Left lung (tissue), 10 donors: ENCODE measurements around the gene SPATA25. TPM values are rescaled to one million over a fixed set of nuclear protein-coding genes. Genes with fewer than 3 reads are reported as not detected.

Source experiments
- ATAC-seq: fragments of 200-7000 bp; cut with Tn5 transposase; one replicate; pipeline ENCODE4 v1.9.1; 2020; ENCODE audit warnings: moderate library complexity
- DNase-seq, 4 donors: peaks; one replicate each; pipeline ENCODE4 v3.0.0-alpha.2; 2013 to 2020
- H3K27ac ChIP-seq, 2 donors: fragments of 200-600 bp; sonication (generic) in 1 of 2; one replicate each; pipeline versions ENCODE4 v1.5.0 to v1.8.0; 2020 to 2021
- H3K27me3 ChIP-seq, 2 donors: fragments of 200-600 bp; sonication (generic) in 1 of 2; one replicate each; pipeline versions ENCODE4 v1.5.0 to v1.8.0; 2020 to 2021
- H3K36me3 ChIP-seq, 2 donors: fragments of 200-600 bp; sonication (generic) in 1 of 2; one replicate each; pipeline versions ENCODE4 v1.5.0 to v1.8.0; 2020 to 2021
- H3K4me1 ChIP-seq, 2 donors: fragments of 200-600 bp; one replicate each; pipeline ENCODE4 v1.8.0; 2021
- H3K4me3 ChIP-seq, 2 donors: fragments of 200-600 bp; sonication (generic) in 1 of 2; one replicate each; pipeline versions ENCODE4 v1.5.0 to v1.8.0; 2020 to 2021; ENCODE audit warnings: mild to moderate bottlenecking in 1 of 2
- H3K9me3 ChIP-seq, 2 donors: fragments of 200-600 bp; sonication (generic) in 1 of 2; one replicate each; pipeline versions ENCODE4 v1.5.0 to v1.8.0; 2020 to 2021
- intact Hi-C, 2 donors: fragments of 100-400 bp; cut with DNase I; formaldehyde crosslinking; loops; one replicate each; pipeline versions ENCODE4 v1.11.2 to v1.14.2; 2022
- polyA plus RNA-seq, 6 donors: library from polyadenylated mRNA; unstranded; fragments of 120-200 nt; gene quantifications; one replicate each; pipeline ENCODE4 v1.2.1, GENCODE V29; 2013; ENCODE audit not compliant: insufficient read length in 6 of 6
- total RNA-seq, 2 donors: library from RNA; stranded (reverse); fragmentation: NEBNext Ultra II Directional; extraction: Animal tissue kit (Norgen Biotek cat#: 25700); gene quantifications; one replicate each; pipeline ENCODE4 v1.2.1, GENCODE V29; 2021
- TF ChIP-seq, protein P1 (sequence below), 2 donors: fragments of 200-600 bp; sonication (generic) in 1 of 2; IDR thresholded peaks; one replicate each; pipeline versions ENCODE4 v1.5.0 to v1.8.0; 2021; ENCODE audit warnings: antibody characterized with exemption in 2 of 2
- donor health status: DM: no; HTN: yes; CAD: no.
- donor health status: DM: no; HTN: no; CAD: no.

SPATA25 gene
- total and polyA plus RNA-seq, 8 donors, result 0.70 to 3.5 (median 2.8) TPM

DNA sequence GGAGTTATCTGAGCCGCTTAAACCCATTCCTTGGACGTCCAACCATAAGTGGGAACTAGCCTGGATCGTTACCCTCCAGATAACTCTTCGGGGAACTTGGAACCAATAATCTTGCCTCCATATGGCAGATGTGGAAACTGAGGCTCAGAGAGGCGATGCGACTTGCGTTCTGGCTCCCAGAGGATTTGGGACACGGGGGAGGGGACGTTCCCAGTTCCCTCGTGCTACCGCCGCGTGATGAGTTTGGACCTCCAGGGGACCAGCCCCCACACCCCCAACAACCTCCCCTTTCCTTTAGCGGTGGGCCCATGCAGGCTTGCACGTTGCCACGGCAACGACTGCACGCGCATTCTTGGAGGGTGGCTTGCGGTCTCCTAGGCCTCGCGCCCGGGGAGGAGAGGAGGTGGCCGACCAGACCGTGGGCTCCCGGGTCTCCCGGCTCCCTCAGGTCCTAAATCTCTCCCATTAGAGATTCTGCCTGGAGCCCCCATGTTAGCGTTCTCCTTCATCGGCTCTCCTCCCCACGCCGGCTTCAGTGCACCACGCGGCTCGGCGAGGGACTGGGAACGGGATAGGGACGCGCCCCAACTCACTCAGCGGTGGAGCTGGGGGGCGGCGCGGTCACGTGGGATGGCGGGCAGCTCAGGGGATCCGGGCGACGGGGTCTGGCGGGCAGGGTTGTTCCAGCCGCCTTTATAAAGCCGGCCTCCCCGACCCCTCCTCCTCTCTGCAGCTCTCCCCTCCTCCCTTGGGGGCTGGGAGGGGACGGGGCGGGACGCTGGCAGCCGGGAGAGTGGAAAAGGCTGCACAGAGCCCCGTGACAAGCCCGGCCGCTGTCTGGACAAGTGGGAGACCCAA is 24.3 kb upstream of the SPATA25 start, which contains the start of gene PLTP:
Gene PLTP, minus strand, starts transcription at position 670 of the 858 bp plus-strand sequence. CDS start 703 bp downstream, outside the sequence.
- H3K27me3 ChIP-seq, result peaks cover 0 to 26% of the 10 kb centered on the region in 2 donors
- intact Hi-C loops, result no loop called here
- H3K27ac ChIP-seq, result peak within 1 kb of the TSS; percentile 78 to 88
- peak; percentile 54 for ATAC-seq
- no peaks in the 10 kb centered on the region for H3K9me3 ChIP-seq
- no peaks in the 10 kb centered on the region for H3K36me3 ChIP-seq
- peak; percentile 77 to 86 (median 84) for DNase-seq
- peak within 1 kb of the TSS; percentile 27 to 50 for H3K4me3 ChIP-seq
- TF ChIP-seq, protein P1, sequence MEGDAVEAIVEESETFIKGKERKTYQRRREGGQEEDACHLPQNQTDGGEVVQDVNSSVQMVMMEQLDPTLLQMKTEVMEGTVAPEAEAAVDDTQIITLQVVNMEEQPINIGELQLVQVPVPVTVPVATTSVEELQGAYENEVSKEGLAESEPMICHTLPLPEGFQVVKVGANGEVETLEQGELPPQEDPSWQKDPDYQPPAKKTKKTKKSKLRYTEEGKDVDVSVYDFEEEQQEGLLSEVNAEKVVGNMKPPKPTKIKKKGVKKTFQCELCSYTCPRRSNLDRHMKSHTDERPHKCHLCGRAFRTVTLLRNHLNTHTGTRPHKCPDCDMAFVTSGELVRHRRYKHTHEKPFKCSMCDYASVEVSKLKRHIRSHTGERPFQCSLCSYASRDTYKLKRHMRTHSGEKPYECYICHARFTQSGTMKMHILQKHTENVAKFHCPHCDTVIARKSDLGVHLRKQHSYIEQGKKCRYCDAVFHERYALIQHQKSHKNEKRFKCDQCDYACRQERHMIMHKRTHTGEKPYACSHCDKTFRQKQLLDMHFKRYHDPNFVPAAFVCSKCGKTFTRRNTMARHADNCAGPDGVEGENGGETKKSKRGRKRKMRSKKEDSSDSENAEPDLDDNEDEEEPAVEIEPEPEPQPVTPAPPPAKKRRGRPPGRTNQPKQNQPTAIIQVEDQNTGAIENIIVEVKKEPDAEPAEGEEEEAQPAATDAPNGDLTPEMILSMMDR (IDR thresholded peaks at IDR 0.05), result no peak
- peaks cover 6 to 57% of the 10 kb centered on the region in 2 donors for H3K4me1 ChIP-seq

DNA sequence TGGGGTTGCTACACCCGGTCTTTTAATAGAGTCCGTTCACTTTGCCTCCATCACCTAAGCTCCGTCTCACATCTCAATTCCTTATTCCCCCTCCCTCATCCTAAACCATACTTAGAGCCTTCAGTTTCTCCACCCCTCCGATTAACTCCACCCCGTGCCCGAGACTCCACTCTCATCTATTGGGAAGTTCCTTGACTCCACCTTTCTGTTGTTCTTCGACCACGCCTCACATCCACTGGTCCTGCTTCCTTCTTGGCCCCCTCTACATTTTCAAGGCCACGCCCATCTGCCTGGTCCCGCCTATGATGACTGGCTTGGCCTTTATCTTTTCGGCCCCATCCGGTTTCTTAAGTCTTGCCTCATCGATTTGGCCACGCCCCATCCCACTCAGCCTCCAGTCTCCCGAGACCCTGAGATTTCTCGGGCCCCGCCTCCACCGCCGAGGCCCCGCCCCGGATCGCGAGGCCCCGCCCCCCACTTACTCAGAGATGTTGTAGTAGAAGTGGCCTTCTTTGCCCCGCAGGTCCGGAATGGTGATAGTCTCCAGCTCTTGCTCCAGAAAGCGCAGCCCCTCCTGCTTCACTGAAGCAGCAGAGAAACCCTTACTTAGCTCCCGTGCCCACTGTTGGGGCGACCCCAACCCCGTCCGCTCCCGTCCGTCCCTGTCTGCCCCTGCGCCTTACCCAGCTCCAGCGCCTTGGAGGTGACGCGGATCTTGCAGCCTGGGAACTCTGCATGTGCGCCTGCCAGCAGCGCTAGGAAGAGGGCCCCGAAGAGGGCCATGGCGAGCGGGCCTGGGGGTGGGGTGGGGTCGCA is 23.5 kb upstream of the SPATA25 start:
- peak overlapping the region; percentile 78 to 88 for H3K27ac ChIP-seq
- no peaks in the 10 kb centered on the region for H3K36me3 ChIP-seq
- intact Hi-C loops, result no loop called here
- H3K27me3 ChIP-seq, result peaks cover 0 to 26% of the 10 kb centered on the region in 2 donors
- peak overlapping the region; percentile 27 to 50 for H3K4me3 ChIP-seq
- peaks cover 6 to 57% of the 10 kb centered on the region in 2 donors for H3K4me1 ChIP-seq
- ATAC-seq, result peak; percentile 91
- DNase-seq, result peak; percentile 87 to 97 (median 96)
- no peaks in the 10 kb centered on the region for H3K9me3 ChIP-seq
- TF ChIP-seq, protein P1 (IDR thresholded peaks at IDR 0.05), result no peak

DNA sequence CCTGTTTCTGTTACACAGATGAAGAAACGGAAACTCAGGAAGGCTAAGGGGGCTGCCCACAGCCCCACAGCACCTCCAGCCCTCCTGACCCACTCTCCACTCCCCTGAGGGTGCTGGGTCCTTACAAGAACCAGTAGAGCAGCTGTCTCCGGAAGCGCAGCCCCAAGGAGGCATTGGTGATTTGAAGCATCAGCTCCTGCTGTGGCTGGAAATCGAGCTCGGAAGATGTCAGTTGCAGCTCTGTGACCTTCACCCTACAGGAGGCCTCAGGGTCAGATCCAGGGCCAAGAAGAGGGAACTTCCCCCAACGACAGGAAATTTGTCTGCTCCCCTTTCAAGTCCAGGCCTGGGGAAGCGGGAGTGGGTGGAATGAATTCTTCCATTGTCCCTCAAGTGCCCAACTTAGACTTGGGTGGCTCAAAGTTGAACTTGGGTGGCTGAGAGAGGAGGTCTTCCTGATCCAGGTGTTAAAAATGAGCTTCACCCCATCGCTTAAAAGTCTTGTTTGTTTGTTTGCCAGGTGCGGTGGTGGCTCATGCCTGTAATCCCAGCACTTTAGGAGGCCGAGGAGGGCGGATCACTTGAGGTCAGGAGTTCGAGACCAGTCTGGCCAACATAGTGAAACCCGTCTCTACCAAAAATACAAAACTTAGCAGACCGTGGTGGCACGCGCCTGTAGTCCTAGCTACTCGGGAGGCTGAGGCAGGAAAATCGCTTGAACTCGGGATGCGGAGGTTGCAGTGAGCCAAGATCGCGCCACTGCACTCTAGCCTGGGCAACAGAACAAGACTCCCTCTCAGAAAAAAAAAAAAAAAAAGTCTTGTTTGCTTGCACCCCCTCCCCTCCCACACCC is 22.6 kb upstream of the SPATA25 start:
- H3K9me3 ChIP-seq, result no peaks in the 10 kb centered on the region
- intact Hi-C loops, result no loop called here
- TF ChIP-seq, protein P1 (IDR thresholded peaks at IDR 0.05), result no peak
- peaks cover 0 to 26% of the 10 kb centered on the region in 2 donors for H3K27me3 ChIP-seq
- peak in 1 of 4 donors; percentile 39 for DNase-seq
- no peak for ATAC-seq
- peak overlapping the region in 1 of 2 donors; percentile 50 for H3K4me3 ChIP-seq
- H3K27ac ChIP-seq, result peak overlapping the region in 1 of 2 donors; percentile 51
- peaks cover 0 to under 1% of the 10 kb centered on the region in 2 donors for H3K36me3 ChIP-seq
- H3K4me1 ChIP-seq, result peaks cover 6 to 53% of the 10 kb centered on the region in 2 donors

- H3K4me3 ChIP-seq, result peak overlapping the region in 1 of 2 donors; percentile 50
- peaks cover 0 to 26% of the 10 kb centered on the region in 2 donors for H3K27me3 ChIP-seq
- H3K36me3 ChIP-seq, result peaks cover 0 to 8% of the 10 kb centered on the region in 2 donors
- intact Hi-C loops, result no loop called here
- DNase-seq, result peak in 1 of 4 donors; percentile 61
- H3K9me3 ChIP-seq, result no peaks in the 10 kb centered on the region
- TF ChIP-seq, protein P1 (IDR thresholded peaks at IDR 0.05), result no peak
- no peak for ATAC-seq
- peaks cover 6 to 47% of the 10 kb centered on the region in 2 donors for H3K4me1 ChIP-seq
- H3K27ac ChIP-seq, result peak overlapping the region in 1 of 2 donors; percentile 51
These were observed 21.9 kb upstream of the SPATA25 start for GRCh38 chr20:45909336-45909808.
